CD4-positive, alpha-beta T cell (primary cell): ENCODE data around the gene PKP4. TPM values are rescaled to one million over a fixed set of nuclear protein-coding genes. Genes with fewer than 3 reads are reported as not detected.

Experiments used
- ATAC-seq: fragments of 200-7000 bp; cut with Tn5 transposase; one replicate; pipeline ENCODE4 v1.10.0; 2022; ENCODE audit warnings: mild to moderate bottlenecking; ENCODE audit not compliant: poor library complexity
- CTCF ChIA-PET: fragments of 350-600 bp; sonication (Branson Sonifier 250); formaldehyde crosslinking; loops from one replicate; lab custom pipeline; 2021; ENCODE audit warnings: antibody characterized with exemption, inconsistent platforms; lab: Charles Lee
- POLR2A ChIA-PET: fragments of 350-600 bp; sonication (Branson Sonifier 250); formaldehyde crosslinking; loops from one replicate; lab custom pipeline; 2021; ENCODE audit warnings: antibody characterized with exemption, inconsistent platforms; lab: Charles Lee
- DNase-seq, 14 experiments: peaks; one replicate each; pipeline ENCODE4 v3.0.0-alpha.2; 2013 to 2020; ENCODE audit warnings: mixed read lengths in 2 of 14
- H3K27ac ChIP-seq, 2 donors: one replicate each; pipeline versions ENCODE4 v1.5.1 to v1.7.0; 2013; ENCODE audit warnings: low read length in 2 of 2, low read depth in 1 of 2, mild to moderate bottlenecking in 1 of 2
- H3K27me3 ChIP-seq, 2 experiments: 1 replicate in 1 of 2; 2 replicates in 1 of 2; pipeline versions ENCODE4 v1.6.1 to v1.7.0; 2013; ENCODE audit warnings: low read length in 2 of 2, control low read depth in 1 of 2, mild to moderate bottlenecking in 1 of 2, moderate library complexity in 1 of 2; ENCODE audit not compliant: insufficient read depth in 2 of 2, control insufficient read depth in 1 of 2
- H3K36me3 ChIP-seq: one replicate; pipeline ENCODE4 v1.6.1; 2013; ENCODE audit warnings: low read length, control low read depth; ENCODE audit not compliant: insufficient read depth
- H3K4me1 ChIP-seq: one replicate; pipeline ENCODE4 v1.6.1; 2013; ENCODE audit warnings: low read length, control low read depth; ENCODE audit not compliant: insufficient read depth
- H3K4me3 ChIP-seq: one replicate; pipeline ENCODE4 v1.5.1; 2013; ENCODE audit warnings: mild to moderate bottlenecking, low read length, moderate library complexity
- H3K9me3 ChIP-seq, 2 experiments: 1 replicate in 1 of 2; 2 replicates in 1 of 2; pipeline versions ENCODE4 v1.6.1 to v1.7.0; 2013; ENCODE audit warnings: low read length in 2 of 2, mild to moderate bottlenecking in 2 of 2, control low read depth in 1 of 2, moderate library complexity in 1 of 2; ENCODE audit not compliant: control insufficient read depth in 1 of 2, insufficient read depth in 1 of 2
- H3K27ac Mint-ChIP-seq: one replicate; pipeline ENCODE4 v1.8.0; 2020; ENCODE audit warnings: mixed read lengths
- H3K27me3 Mint-ChIP-seq: one replicate; pipeline ENCODE4 v1.8.0; 2021; ENCODE audit warnings: mixed read lengths
- H3K36me3 Mint-ChIP-seq: one replicate; pipeline ENCODE4 v1.8.0; 2021; ENCODE audit warnings: low read depth, mixed read lengths
- H3K4me1 Mint-ChIP-seq: one replicate; pipeline ENCODE4 v1.8.0; 2021; ENCODE audit warnings: low read depth, mixed read lengths
- H3K4me3 Mint-ChIP-seq: one replicate; pipeline ENCODE4 v1.8.0; 2020; ENCODE audit warnings: mild to moderate bottlenecking, mixed read lengths
- H3K9me3 Mint-ChIP-seq: one replicate; pipeline ENCODE4 v1.8.0; 2020; ENCODE audit warnings: mixed read lengths
- CTCF ChIP-seq: fragments of 200-600 bp; IDR thresholded peaks from one replicate; pipeline ENCODE4 v1.8.0; 2022; ENCODE audit warnings: antibody characterized with exemption, mild to moderate bottlenecking
- intact Hi-C, 2 experiments: fragments of 100-400 bp; cut with DNase I in 1 of 2; cut with micrococcal nuclease in 1 of 2; formaldehyde crosslinking; loops; one replicate each; pipeline versions ENCODE4 v1.15.1 to v1.9.0; 2023 to 2025; cut with DNase I, micrococcal nuclease
- total RNA-seq, 174 experiments: library from RNA in 2 of 174; stranded (reverse) in 2 of 174; gene quantifications; one replicate each; pipeline ENCODE4 v1.2.3 and lab custom pipeline; 2021 to 2026

PKP4 gene
- total RNA-seq, 2 experiments from 2014 or later: 10.8 to 14.6 TPM

DNA sequence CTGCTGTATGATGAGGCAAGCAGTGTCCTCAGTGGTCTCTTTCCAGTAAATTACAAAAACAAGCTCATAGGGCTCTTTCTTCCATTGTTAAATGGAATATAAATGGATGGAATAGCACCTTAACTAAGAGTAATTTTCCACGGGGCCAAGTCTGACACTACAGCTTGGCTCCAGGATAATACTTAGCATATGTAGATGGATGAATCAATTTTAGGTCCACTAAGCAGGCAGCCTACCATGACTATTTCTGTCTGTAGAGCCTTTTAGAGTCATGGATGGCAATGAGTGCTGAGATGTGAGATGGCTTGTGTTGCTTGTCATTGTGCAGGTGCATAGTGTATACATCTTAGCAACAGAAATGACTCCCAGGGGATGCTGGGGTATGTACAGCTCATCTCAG is 125.9 kb downstream of the PKP4 start:
- Mint-ChIP-seq H3K9me3 (no peaks in the 10 kb centered on the region), H3K36me3 (peaks cover 24% of the 10 kb centered on the region), H3K27me3 (no peaks in the 10 kb centered on the region), H3K27ac (no peak overlapping the region), H3K4me1 (no peaks in the 10 kb centered on the region), H3K4me3 (no peak overlapping the region)
- H3K4me1 ChIP-seq: no peaks in the 10 kb centered on the region
- H3K27me3 ChIP-seq: no peaks in the 10 kb centered on the region
- ATAC-seq (no peak), DNase-seq (no peak)
- no peak for TF ChIP-seq CTCF
- H3K4me3 ChIP-seq: no peak overlapping the region
- intact Hi-C loops: no loop called here
- no peak overlapping the region for H3K27ac ChIP-seq
- ChIA-PET POLR2A (no interaction called here), CTCF (no interaction called here)
- H3K36me3 ChIP-seq: peaks cover 2% of the 10 kb centered on the region
- H3K9me3 ChIP-seq: peaks cover 0 to 4% of the 10 kb centered on the region in 2 experiments

GRCh38 chr2:158583923-158584322 is 127.2 kb downstream of the PKP4 start:
- DNase-seq (no peak), ATAC-seq (no peak)
- Mint-ChIP-seq H3K27ac (no peak overlapping the region), H3K27me3 (no peaks in the 10 kb centered on the region), H3K9me3 (no peaks in the 10 kb centered on the region), H3K4me3 (no peak overlapping the region), H3K4me1 (no peaks in the 10 kb centered on the region), H3K36me3 (peaks cover 24% of the 10 kb centered on the region)
- Histone ChIP-seq H3K4me1 (no peaks in the 10 kb centered on the region), H3K9me3 (peaks cover 0 to 4% of the 10 kb centered on the region in 2 experiments), H3K27ac (no peak overlapping the region), H3K36me3 (peaks cover 2% of the 10 kb centered on the region), H3K27me3 (no peaks in the 10 kb centered on the region), H3K4me3 (no peak overlapping the region)
- TF ChIP-seq CTCF: no peak
- intact Hi-C loops: no loop called here
- CTCF ChIA-PET: no interaction called here
- POLR2A ChIA-PET: no interaction called here

DNA sequence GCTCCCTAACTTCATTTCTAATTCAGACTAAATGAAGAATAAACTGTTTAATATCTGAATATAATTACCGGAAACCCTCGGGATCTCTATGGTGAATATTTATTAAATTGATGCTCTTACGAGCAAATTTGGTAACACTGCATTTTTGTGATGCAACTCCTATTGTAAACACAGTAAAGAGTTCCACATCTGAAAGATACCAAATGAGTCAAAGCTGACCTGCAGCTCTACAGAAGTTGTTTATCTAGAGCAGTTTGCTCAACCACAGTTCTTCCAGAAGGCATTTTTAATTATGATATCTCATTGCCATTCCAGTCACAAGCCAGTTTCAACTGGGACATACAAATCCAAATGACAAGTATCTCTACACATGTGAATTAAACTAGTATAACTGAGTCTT is 129.7 kb downstream of the PKP4 start:
- Histone ChIP-seq H3K36me3 (no peaks in the 10 kb centered on the region), H3K9me3 (peaks cover 0 to 4% of the 10 kb centered on the region in 2 experiments), H3K4me1 (no peaks in the 10 kb centered on the region), H3K4me3 (no peak overlapping the region), H3K27ac (no peak overlapping the region), H3K27me3 (no peaks in the 10 kb centered on the region)
- Mint-ChIP-seq H3K9me3 (no peaks in the 10 kb centered on the region), H3K4me1 (no peaks in the 10 kb centered on the region), H3K27ac (no peak overlapping the region), H3K4me3 (no peak overlapping the region), H3K36me3 (peaks cover 14% of the 10 kb centered on the region), H3K27me3 (no peaks in the 10 kb centered on the region)
- intact Hi-C loops: no loop called here
- DNase-seq: no peak
- CTCF ChIA-PET: interaction anchor here (0.6 kb wide), 1 partner anchor 239 kb away, joined by 3 read pairs; no protein-coding TSS in a partner anchor
- POLR2A ChIA-PET: no interaction called here
- ATAC-seq: no peak
- TF ChIP-seq CTCF: no peak
